B cell (primary cell): ENCODE measurements around the gene TMEM266. TPM values are rescaled to one million over a fixed set of nuclear protein-coding genes. Genes with fewer than 3 reads are reported as not detected.

Source experiments
- ATAC-seq: fragments of 200-7000 bp; cut with Tn5 transposase; one replicate; pipeline ENCODE4 v1.10.0; 2021; ENCODE audit warnings: low read depth, mild to moderate bottlenecking, moderate number of reproducible peaks, moderate library complexity
- CTCF ChIA-PET: fragments of 350-600 bp; sonication (Branson Sonifier 250); formaldehyde crosslinking; loops from one replicate; lab custom pipeline; 2021; ENCODE audit warnings: antibody characterized with exemption, inconsistent platforms; lab: Charles Lee
- POLR2A ChIA-PET: fragments of 350-600 bp; sonication (Branson Sonifier 250); formaldehyde crosslinking; loops from one replicate; lab custom pipeline; 2021; ENCODE audit warnings: antibody characterized with exemption; lab: Charles Lee
- DNase-seq: peaks from one replicate; pipeline ENCODE4 v3.0.0; 2013
- H2AFZ ChIP-seq: 2 replicates; pipeline ENCODE4 v1.6.1; 2012; ENCODE audit warnings: mild to moderate bottlenecking, low read depth, low read length; ENCODE audit not compliant: insufficient read depth, poor library complexity, severe bottlenecking
- H3K27ac ChIP-seq, 2 donors: 1 replicate in 1 of 2; 2 replicates in 1 of 2; pipeline ENCODE4 v1.5.1; 2012 to 2013; ENCODE audit warnings: low read length in 2 of 2, mild to moderate bottlenecking in 2 of 2, moderate library complexity in 1 of 2
- H3K27me3 ChIP-seq, 4 experiments: fragments of 200-600 bp in 1 of 4; sonication (generic) in 1 of 4; replicated peaks in 1 of 4; 1 replicate in 2 of 4; 2 replicates in 2 of 4; pipeline versions ENCODE4 v1.6.1 to v1.7.0; 2013 to 2016; ENCODE audit warnings: low read length in 3 of 4, mild to moderate bottlenecking in 2 of 4, mixed read lengths in 1 of 4, moderate library complexity in 1 of 4; ENCODE audit not compliant: insufficient read depth in 4 of 4, control insufficient read depth in 3 of 4; ENCODE audit errors: control extremely low read depth in 1 of 4
- H3K36me3 ChIP-seq, 2 experiments: replicated peaks in 1 of 2; 1 replicate in 1 of 2; 2 replicates in 1 of 2; pipeline versions ENCODE4 v1.6.1 to v1.7.1; 2013; ENCODE audit warnings: low read length in 1 of 2; ENCODE audit not compliant: insufficient read depth in 2 of 2, control insufficient read depth in 1 of 2; ENCODE audit errors: control extremely low read depth in 1 of 2, extremely low read depth in 1 of 2
- H3K4me1 ChIP-seq, 2 donors: fragments of 200-600 bp in 1 of 2; sonication (generic) in 1 of 2; 1 replicate in 1 of 2; 2 replicates in 1 of 2; pipeline versions ENCODE4 v1.5.1 to v1.6.1; 2013 to 2017; ENCODE audit warnings: low read length in 2 of 2; ENCODE audit not compliant: control insufficient read depth in 2 of 2, insufficient read depth in 2 of 2
- H3K4me2 ChIP-seq: replicated peaks from 2 replicates; pipeline ENCODE3; 2012; ENCODE audit warnings: mild to moderate bottlenecking, low read depth, low read length; ENCODE audit not compliant: poor library complexity, severe bottlenecking
- H3K4me3 ChIP-seq, 5 experiments: fragments of 200-600 bp in 1 of 5; sonication (generic) in 1 of 5; 1 replicate in 3 of 5; 2 replicates in 2 of 5; pipeline versions ENCODE4 v1.5.1 to v1.7.0; 2011 to 2016; ENCODE audit warnings: low read length in 4 of 5, mild to moderate bottlenecking in 4 of 5, low read depth in 2 of 5, control low read depth in 1 of 5, moderate library complexity in 1 of 5; ENCODE audit not compliant: insufficient read depth in 1 of 5; ENCODE audit errors: control extremely low read depth in 1 of 5, extremely low read depth in 1 of 5
- H3K79me2 ChIP-seq: fragments of 200-600 bp; sonication (generic); one replicate; pipeline ENCODE4 v1.6.0; 2016; ENCODE audit warnings: low read length; ENCODE audit not compliant: control insufficient read depth, insufficient read depth
- H3K9ac ChIP-seq: fragments of 200-600 bp; sonication (generic); 2 replicates; pipeline ENCODE4 v1.6.1; 2017; ENCODE audit warnings: mild to moderate bottlenecking, low read length, moderate library complexity
- H3K9me3 ChIP-seq, 3 donors: one replicate each; pipeline versions ENCODE4 v1.6.1 to v1.7.1; 2013; ENCODE audit warnings: low read length in 2 of 3; ENCODE audit not compliant: control insufficient read depth in 2 of 3, insufficient read depth in 1 of 3; ENCODE audit errors: control extremely low read depth in 1 of 3
- H4K20me1 ChIP-seq: 2 replicates; pipeline ENCODE4 v1.6.0; 2012; ENCODE audit warnings: mild to moderate bottlenecking, low read length; ENCODE audit not compliant: insufficient read depth, control insufficient read depth, poor library complexity, severe bottlenecking
- H3K27ac Mint-ChIP-seq: one replicate; pipeline ENCODE4 v1.8.0; 2021; ENCODE audit warnings: mixed read lengths
- H3K27me3 Mint-ChIP-seq: one replicate; pipeline ENCODE4 v1.8.0; 2021; ENCODE audit warnings: mixed read lengths
- H3K4me1 Mint-ChIP-seq: one replicate; pipeline ENCODE4 v1.8.0; 2021; ENCODE audit warnings: mixed read lengths
- H3K4me3 Mint-ChIP-seq: one replicate; pipeline ENCODE4 v1.8.0; 2021; ENCODE audit warnings: mixed read lengths
- H3K9me3 Mint-ChIP-seq: one replicate; pipeline ENCODE4 v1.8.0; 2022; ENCODE audit warnings: mixed read lengths; ENCODE audit not compliant: insufficient read depth
- EZH2 ChIP-seq: IDR thresholded peaks from 2 replicates; pipeline ENCODE4 v1.6.1; 2012; ENCODE audit warnings: borderline replicate concordance, low read depth, mild to moderate bottlenecking, moderate library complexity, low read length; ENCODE audit not compliant: insufficient read depth, poor library complexity, severe bottlenecking
- WGBS: methylation state at CpG from one replicate; pipeline ENCODE4 v1.1.5; 2013; ENCODE audit warnings: missing lambda C conversion rate; ENCODE audit not compliant: insufficient coverage; 5-methylcytosine and 5-hydroxymethylcytosine counted together
- intact Hi-C: fragments of 100-400 bp; cut with micrococcal nuclease; formaldehyde crosslinking; loops from one replicate; pipeline ENCODE4 v1.10.0; 2022
- polyA plus RNA-seq: library from polyadenylated mRNA; depleted of rRNA; stranded (reverse); fragments of >200 nt; gene quantifications from 2 replicates; pipeline ENCODE4 v1.2.3, GENCODE V29; 2012
- total RNA-seq, 2 donors: library from RNA; stranded (reverse); fragments of 120-200 nt in 1 of 2; gene quantifications; 1 replicate in 1 of 2; 2 replicates in 1 of 2; pipeline versions ENCODE4 v1.2.3 to v1.2.4, GENCODE V29; 2013 to 2022
- TF ChIP-seq, protein P1 (sequence below): fragments of 200-600 bp; IDR thresholded peaks from one replicate; pipeline ENCODE4 v1.8.0; 2022; ENCODE audit warnings: antibody characterized with exemption, mild to moderate bottlenecking

The TMEM266 gene
- total and polyA plus RNA-seq, 2 donors (not counting 1 experiment from before 2014, with no cell fraction given): not detected

DNA sequence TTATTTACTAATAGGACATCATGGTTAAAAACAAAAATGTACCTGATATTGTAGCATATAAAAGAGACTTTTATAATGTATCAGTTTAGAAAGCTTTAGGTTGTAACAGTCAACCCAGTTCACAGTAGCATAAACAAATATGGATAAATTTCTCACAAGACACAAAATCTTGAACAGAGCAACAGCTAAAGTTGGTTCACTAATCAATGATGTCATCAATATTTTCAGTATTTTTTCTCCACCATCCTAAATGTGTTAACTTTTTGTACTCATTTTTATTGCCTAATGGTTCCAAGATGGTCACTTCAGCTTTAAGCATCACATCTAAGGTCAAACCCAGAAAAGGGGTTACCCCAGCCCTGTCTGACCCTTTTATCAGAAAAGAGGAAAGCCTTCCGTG, 26.3 kb upstream of the TMEM266 start:
- no peak for DNase-seq
- ChIA-PET POLR2A (no interaction called here), CTCF (interaction anchor here (1.4 kb wide), 1 partner anchor 23 kb away, joined by 3 read pairs; no protein-coding TSS in a partner anchor)
- Mint-ChIP-seq H3K27ac (no peak overlapping the region), H3K27me3 (peaks cover 4% of the 10 kb centered on the region), H3K9me3 (peaks cover 2% of the 10 kb centered on the region), H3K4me3 (no peak overlapping the region), H3K4me1 (no peaks in the 10 kb centered on the region)
- WGBS: no CpG with 5 or more reads among the region's 1 CpG
- H3K9me3 ChIP-seq: peaks cover 0 to 4% (median 0%) of the 10 kb centered on the region in 3 donors
- H3K36me3 ChIP-seq: no peaks in the 10 kb centered on the region
- H3K27me3 ChIP-seq: peaks cover 0 to 3% (median 0%) of the 10 kb centered on the region in 4 experiments
- H3K79me2 ChIP-seq: no peaks in the 10 kb centered on the region
- no peak for TF ChIP-seq EZH2
- TF ChIP-seq, protein P1, sequence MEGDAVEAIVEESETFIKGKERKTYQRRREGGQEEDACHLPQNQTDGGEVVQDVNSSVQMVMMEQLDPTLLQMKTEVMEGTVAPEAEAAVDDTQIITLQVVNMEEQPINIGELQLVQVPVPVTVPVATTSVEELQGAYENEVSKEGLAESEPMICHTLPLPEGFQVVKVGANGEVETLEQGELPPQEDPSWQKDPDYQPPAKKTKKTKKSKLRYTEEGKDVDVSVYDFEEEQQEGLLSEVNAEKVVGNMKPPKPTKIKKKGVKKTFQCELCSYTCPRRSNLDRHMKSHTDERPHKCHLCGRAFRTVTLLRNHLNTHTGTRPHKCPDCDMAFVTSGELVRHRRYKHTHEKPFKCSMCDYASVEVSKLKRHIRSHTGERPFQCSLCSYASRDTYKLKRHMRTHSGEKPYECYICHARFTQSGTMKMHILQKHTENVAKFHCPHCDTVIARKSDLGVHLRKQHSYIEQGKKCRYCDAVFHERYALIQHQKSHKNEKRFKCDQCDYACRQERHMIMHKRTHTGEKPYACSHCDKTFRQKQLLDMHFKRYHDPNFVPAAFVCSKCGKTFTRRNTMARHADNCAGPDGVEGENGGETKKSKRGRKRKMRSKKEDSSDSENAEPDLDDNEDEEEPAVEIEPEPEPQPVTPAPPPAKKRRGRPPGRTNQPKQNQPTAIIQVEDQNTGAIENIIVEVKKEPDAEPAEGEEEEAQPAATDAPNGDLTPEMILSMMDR: no peak
- no peaks in the 10 kb centered on the region for H3K4me1 ChIP-seq
- H3K27ac ChIP-seq: no peak overlapping the region
- no peak for ATAC-seq
- intact Hi-C loops: no loop called here
- H3K4me2 ChIP-seq: no peak overlapping the region
- H3K4me3 ChIP-seq: no peak overlapping the region
- H3K9ac ChIP-seq: no peak overlapping the region
- H2AFZ ChIP-seq: no peak overlapping the region
- no peaks in the 10 kb centered on the region for H4K20me1 ChIP-seq

DNA sequence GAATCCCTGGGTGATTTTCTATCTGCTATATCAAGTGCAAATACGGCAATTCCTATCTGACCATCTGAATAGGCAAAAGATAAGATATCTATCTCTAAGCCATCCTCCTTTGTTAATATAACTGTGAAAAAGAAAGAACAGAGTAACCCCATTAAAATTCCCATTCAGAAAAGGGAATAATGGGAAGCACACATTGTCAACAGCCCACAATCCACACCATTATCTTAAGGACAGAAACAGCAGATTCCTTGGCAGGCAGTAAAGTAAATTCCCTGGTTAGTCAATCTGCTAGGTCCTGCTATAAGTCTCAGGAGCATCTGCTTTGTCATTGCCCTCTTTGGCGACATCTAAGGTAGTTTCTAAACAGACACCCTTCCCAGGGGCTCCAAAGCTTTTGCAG, 25.7 kb upstream of the TMEM266 start:
- H2AFZ ChIP-seq: no peak overlapping the region
- H3K4me2 ChIP-seq: no peak overlapping the region
- H3K36me3 ChIP-seq: no peaks in the 10 kb centered on the region
- no peak overlapping the region for H3K4me3 ChIP-seq
- H3K9ac ChIP-seq: no peak overlapping the region
- H3K4me1 ChIP-seq: no peaks in the 10 kb centered on the region
- ChIA-PET CTCF (no interaction called here), POLR2A (no interaction called here)
- H3K4me3 Mint-ChIP-seq: no peak overlapping the region
- WGBS: no CpG with 5 or more reads among the region's 2 CpGs
- H3K4me1 Mint-ChIP-seq: no peaks in the 10 kb centered on the region
- ATAC-seq (no peak), DNase-seq (no peak)
- peaks cover 0 to 3% (median 0%) of the 10 kb centered on the region in 4 experiments for H3K27me3 ChIP-seq
- no peak for TF ChIP-seq EZH2
- TF ChIP-seq, protein P1: no peak
- H3K27ac Mint-ChIP-seq: no peak overlapping the region
- peaks cover 0 to 8% (median 0%) of the 10 kb centered on the region in 3 donors for H3K9me3 ChIP-seq
- no peak overlapping the region for H3K27ac ChIP-seq
- H3K79me2 ChIP-seq: no peaks in the 10 kb centered on the region
- H3K27me3 Mint-ChIP-seq: peaks cover 4% of the 10 kb centered on the region
- peaks cover 2% of the 10 kb centered on the region for H3K9me3 Mint-ChIP-seq
- no peaks in the 10 kb centered on the region for H4K20me1 ChIP-seq
- intact Hi-C loops: no loop called here
